ENCODE data around the gene SYNPO. TPM values are rescaled to one million over a fixed set of nuclear protein-coding genes. Genes with fewer than 3 reads are reported as not detected.

SYNPO gene
- total RNA-seq, 1 donor from 2014 or later, result 40.2 TPM

GRCh38 chr5:150638053-150638444 is 2.4 kb upstream of the SYNPO start:
- no peaks in the 10 kb centered on the region for H3K27me3 ChIP-seq (ENCODE audit: insufficient read depth, low read length)
- peak overlapping the region; percentile 75 for H3K27ac ChIP-seq (ENCODE audit: low read depth, low read length)
- no peak for FAIRE-seq
- Mint-ChIP-seq H3K36me3 (ENCODE audit: low read depth, unreplicated experiment) (peaks cover 7% of the 10 kb centered on the region), H3K4me1 (ENCODE audit: low read depth, unreplicated experiment) (peaks cover 71% of the 10 kb centered on the region), H3K27me3 (ENCODE audit: low read depth, unreplicated experiment) (no peaks in the 10 kb centered on the region), H3K27ac (ENCODE audit: unreplicated experiment) (no peak overlapping the region), H3K4me3 (ENCODE audit: unreplicated experiment) (peak overlapping the region; percentile 27), H3K9me3 (ENCODE audit: unreplicated experiment) (no peaks in the 10 kb centered on the region)
- H4K20me1 ChIP-seq (ENCODE audit: insufficient read depth, low read length), result peaks cover 4% of the 10 kb centered on the region
- H3K4me2 ChIP-seq (ENCODE audit: low read length), result peak overlapping the region; percentile 76
- H3K4me1 ChIP-seq (ENCODE audit: insufficient read depth, low read length), result peaks cover 76% of the 10 kb centered on the region
- no peak for DNase-seq (ENCODE audit: low read depth)
- no peaks in the 10 kb centered on the region for H3K36me3 ChIP-seq (ENCODE audit: insufficient read depth, low read length)
- TF ChIP-seq CTCF (IDR thresholded peaks at IDR 0.05; ENCODE audit: insufficient read depth, low read depth, low read length), result no peak
- no peak overlapping the region for H2AFZ ChIP-seq (ENCODE audit: low read depth, low read length)
- H3K79me2 ChIP-seq (ENCODE audit: insufficient read depth, low read length), result peaks cover 20% of the 10 kb centered on the region
- H3K9ac ChIP-seq (ENCODE audit: low read length), result peak overlapping the region; percentile 90
- no peak overlapping the region for H3K4me3 ChIP-seq (ENCODE audit: insufficient read depth, low read depth, low read length)
- H3K9me3 ChIP-seq (ENCODE audit: insufficient read depth, low read depth, low read length), result no peaks in the 10 kb centered on the region

DNA sequence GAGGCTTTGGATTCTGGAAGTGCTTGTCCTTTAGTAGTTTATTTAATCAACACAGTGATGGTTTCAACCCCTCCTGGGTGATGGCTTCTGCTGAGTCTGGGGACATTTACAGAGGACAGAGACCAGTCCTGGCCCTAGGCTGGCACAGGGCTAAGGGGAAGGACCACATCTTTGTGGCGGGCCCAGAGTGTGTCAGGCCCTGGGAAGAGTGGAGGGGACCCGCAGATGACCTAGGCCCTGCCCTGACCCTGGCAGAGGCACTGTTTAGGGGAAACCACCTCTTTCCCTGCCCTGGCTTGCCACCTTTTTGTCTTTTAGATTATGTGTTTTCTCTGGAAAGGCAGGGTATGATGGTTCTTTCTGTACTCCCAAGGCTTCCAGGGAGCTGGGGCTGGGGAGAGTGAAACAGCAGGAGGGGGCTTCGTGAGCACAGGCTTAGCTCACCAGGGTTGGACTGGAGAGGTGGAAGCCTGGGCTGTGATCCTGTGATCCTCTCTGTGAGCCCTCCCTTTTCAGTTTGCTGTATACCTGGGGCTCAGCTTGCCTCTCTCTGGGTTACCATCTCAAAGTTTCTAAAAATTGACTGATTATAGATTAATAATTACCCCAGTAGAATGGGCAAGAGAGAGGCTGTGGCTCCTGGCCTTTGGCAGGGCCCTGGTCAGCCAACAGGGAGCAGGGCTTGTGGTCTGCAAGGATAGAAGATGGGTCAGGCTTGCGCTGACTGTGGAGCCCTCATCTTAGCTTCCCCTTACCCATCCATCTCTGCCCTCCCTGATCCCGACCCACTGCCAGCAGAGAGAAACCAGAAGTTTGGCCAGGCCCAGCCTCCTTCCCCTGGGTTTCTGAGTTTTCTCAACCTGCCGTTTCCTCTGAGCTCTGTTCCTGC is 1.7 kb upstream of the SYNPO start:
- no peak overlapping the region for H3K27ac Mint-ChIP-seq (ENCODE audit: unreplicated experiment)
- no peaks in the 10 kb centered on the region for H3K27me3 Mint-ChIP-seq (ENCODE audit: low read depth, unreplicated experiment)
- Histone ChIP-seq H3K4me1 (ENCODE audit: insufficient read depth, low read length) (peaks cover 77% of the 10 kb centered on the region), H3K27ac (ENCODE audit: low read depth, low read length) (peak overlapping the region; percentile 99), H2AFZ (ENCODE audit: low read depth, low read length) (no peak overlapping the region), H4K20me1 (ENCODE audit: insufficient read depth, low read length) (peaks cover 5% of the 10 kb centered on the region), H3K4me3 (ENCODE audit: insufficient read depth, low read depth, low read length) (no peak overlapping the region), H3K9me3 (ENCODE audit: insufficient read depth, low read depth, low read length) (no peaks in the 10 kb centered on the region), H3K36me3 (ENCODE audit: insufficient read depth, low read length) (no peaks in the 10 kb centered on the region), H3K79me2 (ENCODE audit: insufficient read depth, low read length) (peaks cover 27% of the 10 kb centered on the region), H3K9ac (ENCODE audit: low read length) (peak overlapping the region; percentile 90), H3K4me2 (ENCODE audit: low read length) (peak overlapping the region; percentile 86), H3K27me3 (ENCODE audit: insufficient read depth, low read length) (no peaks in the 10 kb centered on the region)
- no peaks in the 10 kb centered on the region for H3K9me3 Mint-ChIP-seq (ENCODE audit: unreplicated experiment)
- TF ChIP-seq EZH2 (IDR thresholded peaks at IDR 0.05; ENCODE audit: insufficient read depth, low read length), result no peak
- no peak overlapping the region for H3K4me3 Mint-ChIP-seq (ENCODE audit: unreplicated experiment)
- DNase-seq (ENCODE audit: low read depth) (no peak), FAIRE-seq (no peak)
- H3K36me3 Mint-ChIP-seq (ENCODE audit: low read depth, unreplicated experiment), result peaks cover 5% of the 10 kb centered on the region
- H3K4me1 Mint-ChIP-seq (ENCODE audit: low read depth, unreplicated experiment), result peaks cover 68% of the 10 kb centered on the region

DNA sequence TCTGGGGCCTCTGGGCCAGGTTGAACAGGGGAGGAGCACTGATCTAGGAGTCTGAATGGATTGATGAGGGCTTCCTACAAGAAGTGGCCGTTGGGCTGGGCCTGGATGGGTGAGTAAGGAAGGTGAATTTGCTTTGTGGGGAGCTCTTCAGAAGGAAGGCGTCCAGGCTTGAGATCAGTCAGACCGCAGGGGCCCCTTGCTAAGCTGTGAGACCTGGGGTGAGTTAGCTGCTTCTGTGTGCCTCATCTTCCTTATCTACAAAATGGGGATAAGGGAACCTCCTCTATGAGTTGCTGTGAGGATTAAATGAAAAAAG is 1.1 kb upstream of the SYNPO start:
- Mint-ChIP-seq H3K36me3 (ENCODE audit: low read depth, unreplicated experiment) (peaks cover 2% of the 10 kb centered on the region), H3K9me3 (ENCODE audit: unreplicated experiment) (no peaks in the 10 kb centered on the region), H3K4me1 (ENCODE audit: low read depth, unreplicated experiment) (peaks cover 73% of the 10 kb centered on the region), H3K27ac (ENCODE audit: unreplicated experiment) (no peak overlapping the region), H3K4me3 (ENCODE audit: unreplicated experiment) (no peak overlapping the region), H3K27me3 (ENCODE audit: low read depth, unreplicated experiment) (no peaks in the 10 kb centered on the region)
- Histone ChIP-seq H3K27ac (ENCODE audit: low read depth, low read length) (peak overlapping the region; percentile 99), H3K4me1 (ENCODE audit: insufficient read depth, low read length) (peaks cover 82% of the 10 kb centered on the region), H4K20me1 (ENCODE audit: insufficient read depth, low read length) (peaks cover 11% of the 10 kb centered on the region), H3K4me2 (ENCODE audit: low read length) (peak overlapping the region; percentile 86), H2AFZ (ENCODE audit: low read depth, low read length) (no peak overlapping the region), H3K9ac (ENCODE audit: low read length) (peak overlapping the region; percentile 90), H3K4me3 (ENCODE audit: insufficient read depth, low read depth, low read length) (no peak overlapping the region), H3K9me3 (ENCODE audit: insufficient read depth, low read depth, low read length) (no peaks in the 10 kb centered on the region), H3K79me2 (ENCODE audit: insufficient read depth, low read length) (peaks cover 33% of the 10 kb centered on the region), H3K27me3 (ENCODE audit: insufficient read depth, low read length) (no peaks in the 10 kb centered on the region), H3K36me3 (ENCODE audit: insufficient read depth, low read length) (no peaks in the 10 kb centered on the region)
- FAIRE-seq (no peak), DNase-seq (ENCODE audit: low read depth) (no peak)
- TF ChIP-seq EZH2 (IDR thresholded peaks at IDR 0.05; ENCODE audit: insufficient read depth, low read length) (no peak), CTCF (IDR thresholded peaks at IDR 0.05; ENCODE audit: insufficient read depth, low read depth, low read length) (no peak)

All from astrocyte (in vitro differentiated cells and primary cell).